ENCODE data around the gene ADD1. TPM values are rescaled to one million over a fixed set of nuclear protein-coding genes. Genes with fewer than 3 reads are reported as not detected.

The ADD1 gene
- total and polyA plus RNA-seq, 4 donors, result 98.3 to 351 (median 284) TPM

DNA sequence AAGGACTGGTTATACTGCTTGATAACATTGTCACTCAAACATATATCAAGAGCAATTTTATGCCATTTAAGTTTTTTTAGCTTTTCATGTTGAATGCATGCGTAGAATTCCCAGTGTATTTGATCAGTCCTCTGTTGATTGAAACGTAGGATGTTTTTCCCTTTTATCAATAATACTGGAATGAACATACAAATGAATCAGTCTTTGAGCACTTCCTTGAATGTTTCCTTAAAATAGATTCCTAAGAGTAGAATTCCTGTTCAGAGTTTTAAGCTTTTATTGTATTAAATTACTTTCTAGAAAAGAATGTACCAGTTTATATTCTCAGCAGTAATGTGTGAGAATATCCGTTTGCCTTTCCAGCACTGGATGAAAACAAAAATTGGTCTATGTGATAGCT lies 37.8 kb downstream of the ADD1 start:
- Histone ChIP-seq H3K27ac (ENCODE audit: low read depth in 1 of 2, low read length in 2 of 2) (no peak overlapping the region), H3K27me3 (ENCODE audit: control insufficient read depth in 1 of 2, insufficient read depth in 2 of 2, low read length in 1 of 2) (no peaks in the 10 kb centered on the region), H3K4me3 (ENCODE audit: low read length in 2 of 2) (no peak overlapping the region), H3K4me1 (ENCODE audit: control insufficient read depth in 1 of 2, insufficient read depth in 2 of 2, low read length in 2 of 2) (no peaks in the 10 kb centered on the region), H3K36me3 (ENCODE audit: control insufficient read depth in 1 of 2, insufficient read depth in 2 of 2, low read length in 1 of 2) (peaks cover 6 to 7% of the 10 kb centered on the region in 2 donors), H3K9me3 (ENCODE audit: control insufficient read depth, low read length) (no peaks in the 10 kb centered on the region)
- intact Hi-C loops (cut with DNase I), result no loop called here
- no peak for ATAC-seq (ENCODE audit: low FRiP score)
- DNase-seq, result no peak
- 36 to 43% methylated on average over 3 of the region's 3 CpGs for WGBS, 2 donors

DNA sequence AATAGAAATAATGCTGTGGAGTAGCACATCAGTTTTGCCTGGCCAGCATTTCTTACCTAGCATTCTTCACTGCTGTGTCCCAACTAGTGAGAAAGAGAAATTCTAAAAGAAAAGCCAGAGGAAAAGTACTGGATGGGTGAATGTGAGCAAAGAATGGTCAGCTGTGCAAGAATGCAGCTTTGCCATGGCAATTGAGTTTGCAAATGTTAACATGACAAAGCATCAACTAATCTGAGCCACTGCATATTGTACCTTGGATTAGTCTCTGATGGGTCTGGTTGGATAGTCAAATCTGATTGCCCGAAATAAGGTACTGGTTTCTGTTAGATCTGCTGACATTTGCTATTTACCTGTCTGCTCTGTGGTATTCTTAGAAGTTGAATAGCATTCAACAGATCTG lies 38.7 kb downstream of the ADD1 start:
- Histone ChIP-seq H3K27ac (ENCODE audit: low read depth in 1 of 2, low read length in 2 of 2) (no peak overlapping the region), H3K36me3 (ENCODE audit: control insufficient read depth in 1 of 2, insufficient read depth in 2 of 2, low read length in 1 of 2) (peaks cover 6 to 10% of the 10 kb centered on the region in 2 donors), H3K4me3 (ENCODE audit: low read length in 2 of 2) (no peak overlapping the region), H3K9me3 (ENCODE audit: control insufficient read depth, low read length) (no peaks in the 10 kb centered on the region), H3K4me1 (ENCODE audit: control insufficient read depth in 1 of 2, insufficient read depth in 2 of 2, low read length in 2 of 2) (no peaks in the 10 kb centered on the region), H3K27me3 (ENCODE audit: control insufficient read depth in 1 of 2, insufficient read depth in 2 of 2, low read length in 1 of 2) (no peaks in the 10 kb centered on the region)
- no peak for DNase-seq
- no peak for ATAC-seq (ENCODE audit: low FRiP score)
- intact Hi-C loops (cut with DNase I), result no loop called here
- WGBS, 2 donors, result 86 to 92% methylated on average over 1 of the region's 1 CpG

DNA sequence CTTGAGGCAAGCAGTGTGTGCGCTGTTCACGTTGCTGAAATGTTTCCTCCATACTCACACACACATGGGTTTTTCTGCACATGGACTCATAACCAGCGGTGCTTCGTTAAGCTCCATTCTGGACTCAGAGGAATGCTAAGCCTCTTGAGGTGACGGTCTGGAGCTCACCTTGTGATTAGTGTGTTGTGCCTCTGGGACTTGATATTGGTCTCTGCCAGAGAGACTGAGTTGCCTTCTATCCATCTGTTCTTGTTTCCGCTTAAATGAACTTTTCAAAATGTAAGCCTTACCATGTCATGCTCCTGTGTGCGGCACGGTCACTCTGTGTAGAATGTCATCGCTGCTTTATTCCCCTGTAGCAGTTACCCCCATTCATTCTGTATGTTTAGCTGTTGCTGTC lies 42.5 kb downstream of the ADD1 start:
- Histone ChIP-seq H3K27ac (ENCODE audit: low read depth in 1 of 2, low read length in 2 of 2) (no peak overlapping the region), H3K9me3 (ENCODE audit: control insufficient read depth, low read length) (no peaks in the 10 kb centered on the region), H3K4me3 (ENCODE audit: low read length in 2 of 2) (no peak overlapping the region), H3K36me3 (ENCODE audit: control insufficient read depth in 1 of 2, insufficient read depth in 2 of 2, low read length in 1 of 2) (peaks cover 6 to 10% of the 10 kb centered on the region in 2 donors), H3K27me3 (ENCODE audit: control insufficient read depth in 1 of 2, insufficient read depth in 2 of 2, low read length in 1 of 2) (no peaks in the 10 kb centered on the region), H3K4me1 (ENCODE audit: control insufficient read depth in 1 of 2, insufficient read depth in 2 of 2, low read length in 2 of 2) (no peaks in the 10 kb centered on the region)
- no peak for ATAC-seq (ENCODE audit: low FRiP score)
- intact Hi-C loops (cut with DNase I), result no loop called here
- no peak for DNase-seq
- 93 to 95% methylated on average over 9 of the region's 9 CpGs for whole genome bisulfite sequencing, 2 donors

DNA sequence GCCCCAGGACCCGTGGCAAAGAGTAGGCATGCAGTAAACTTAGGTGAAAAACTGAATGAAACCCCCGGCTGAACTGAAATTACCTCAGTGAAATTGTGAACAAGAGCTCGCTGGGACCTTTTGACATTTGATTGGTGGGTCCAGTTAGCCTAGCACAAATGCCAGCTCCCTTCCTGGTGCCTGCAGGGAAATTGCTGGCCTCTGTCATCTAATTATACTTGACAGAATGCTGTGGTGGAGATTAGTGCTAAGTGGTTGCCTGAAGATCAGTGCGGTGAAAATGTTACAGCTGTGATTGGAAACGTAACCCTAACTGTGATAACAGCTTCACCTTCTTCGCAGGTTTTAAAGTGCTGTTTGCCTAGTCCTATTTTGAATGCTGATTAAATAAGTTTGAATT lies 43.0 kb downstream of the ADD1 start:
- H3K4me1 ChIP-seq (ENCODE audit: control insufficient read depth in 1 of 2, insufficient read depth in 2 of 2, low read length in 2 of 2), result no peaks in the 10 kb centered on the region
- no peak overlapping the region for H3K4me3 ChIP-seq (ENCODE audit: low read length in 2 of 2)
- no peaks in the 10 kb centered on the region for H3K27me3 ChIP-seq (ENCODE audit: control insufficient read depth in 1 of 2, insufficient read depth in 2 of 2, low read length in 1 of 2)
- H3K36me3 ChIP-seq (ENCODE audit: control insufficient read depth in 1 of 2, insufficient read depth in 2 of 2, low read length in 1 of 2), result peaks cover 6 to 10% of the 10 kb centered on the region in 2 donors
- no peak overlapping the region for H3K27ac ChIP-seq (ENCODE audit: low read depth in 1 of 2, low read length in 2 of 2)
- no peaks in the 10 kb centered on the region for H3K9me3 ChIP-seq (ENCODE audit: control insufficient read depth, low read length)
- ATAC-seq (ENCODE audit: low FRiP score), result no peak
- no peak for DNase-seq
- intact Hi-C loops (cut with DNase I), result no loop called here
- 69 to 80% methylated on average over 6 of the region's 6 CpGs for WGBS, 2 donors

DNA sequence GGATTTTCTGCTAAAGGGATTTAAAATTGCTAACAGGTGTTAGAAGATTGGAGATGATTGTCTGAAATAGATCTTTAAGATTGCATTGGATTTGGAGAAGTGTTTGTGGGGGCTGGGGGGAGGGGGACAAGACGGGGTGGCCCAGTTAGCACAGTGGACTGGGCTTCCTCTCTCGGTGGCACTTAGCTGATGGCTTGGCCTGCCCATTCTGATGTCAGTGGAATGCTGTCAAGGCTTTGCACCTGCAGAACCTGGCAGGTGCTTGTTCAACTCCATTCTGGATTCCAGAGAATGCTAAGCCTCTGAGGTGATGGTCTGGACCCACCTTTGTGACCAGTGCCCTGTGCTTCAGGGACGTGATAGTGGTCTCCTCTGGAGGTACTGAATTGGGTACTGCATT lies 43.7 kb downstream of the ADD1 start:
- Histone ChIP-seq H3K4me1 (ENCODE audit: control insufficient read depth in 1 of 2, insufficient read depth in 2 of 2, low read length in 2 of 2) (no peaks in the 10 kb centered on the region), H3K27ac (ENCODE audit: low read depth in 1 of 2, low read length in 2 of 2) (no peak overlapping the region), H3K4me3 (ENCODE audit: low read length in 2 of 2) (no peak overlapping the region), H3K27me3 (ENCODE audit: control insufficient read depth in 1 of 2, insufficient read depth in 2 of 2, low read length in 1 of 2) (no peaks in the 10 kb centered on the region), H3K36me3 (ENCODE audit: control insufficient read depth in 1 of 2, insufficient read depth in 2 of 2, low read length in 1 of 2) (peaks cover 6 to 10% of the 10 kb centered on the region in 2 donors), H3K9me3 (ENCODE audit: control insufficient read depth, low read length) (no peaks in the 10 kb centered on the region)
- 75 to 81% methylated on average over 3 of the region's 3 CpGs for WGBS, 2 donors
- intact Hi-C loops (cut with DNase I), result no loop called here
- DNase-seq, result no peak
- ATAC-seq (ENCODE audit: low FRiP score), result no peak

DNA sequence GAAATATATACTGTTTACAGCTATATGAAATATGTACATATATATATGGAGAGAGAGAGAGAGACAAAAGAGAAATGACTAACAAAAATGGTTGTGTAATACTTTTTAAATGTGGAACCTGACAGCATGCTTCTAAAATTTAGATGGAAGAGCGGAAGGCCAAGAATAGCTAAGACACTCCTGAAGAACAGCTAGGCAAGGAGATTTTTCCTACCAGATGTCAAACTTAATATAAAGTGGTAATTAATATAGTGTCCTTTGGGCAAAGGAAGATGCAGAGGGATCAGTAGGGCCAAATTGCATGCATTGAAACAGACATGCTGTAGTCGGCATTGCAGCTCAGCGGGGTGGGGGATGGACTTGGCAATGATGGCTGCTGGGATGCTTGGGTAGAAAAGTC lies 45.2 kb downstream of the ADD1 start:
- no peaks in the 10 kb centered on the region for H3K9me3 ChIP-seq (ENCODE audit: control insufficient read depth, low read length)
- no peak overlapping the region for H3K27ac ChIP-seq (ENCODE audit: low read depth in 1 of 2, low read length in 2 of 2)
- 83 to 85% methylated on average over 3 of the region's 3 CpGs for WGBS, 2 donors
- H3K4me1 ChIP-seq (ENCODE audit: control insufficient read depth in 1 of 2, insufficient read depth in 2 of 2, low read length in 2 of 2), result no peaks in the 10 kb centered on the region
- intact Hi-C loops (cut with DNase I), result no loop called here
- H3K27me3 ChIP-seq (ENCODE audit: control insufficient read depth in 1 of 2, insufficient read depth in 2 of 2, low read length in 1 of 2), result no peaks in the 10 kb centered on the region
- DNase-seq, result no peak
- no peak overlapping the region for H3K4me3 ChIP-seq (ENCODE audit: low read length in 2 of 2)
- peaks cover 6 to 10% of the 10 kb centered on the region in 2 donors for H3K36me3 ChIP-seq (ENCODE audit: control insufficient read depth in 1 of 2, insufficient read depth in 2 of 2, low read length in 1 of 2)
- no peak for ATAC-seq (ENCODE audit: low FRiP score)

DNA sequence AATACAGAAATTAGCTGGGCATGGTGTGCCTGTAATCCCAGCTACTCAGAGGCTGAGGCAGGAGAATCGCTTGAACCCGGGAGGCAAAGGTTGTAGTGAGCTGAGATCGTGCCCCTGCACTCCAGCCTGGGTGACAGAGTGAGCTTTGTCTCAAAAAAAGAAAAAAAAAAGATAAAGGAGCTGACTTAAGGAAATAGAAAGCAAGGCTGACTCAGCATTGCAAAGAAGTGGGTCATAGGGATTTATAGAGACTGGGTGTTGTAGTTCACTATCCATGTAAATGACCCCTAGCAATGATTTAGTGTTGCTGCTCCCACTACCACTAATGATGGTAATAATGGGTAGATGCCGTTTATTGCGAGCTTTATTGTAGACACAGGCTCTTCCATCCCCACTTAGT lies 47.6 kb downstream of the ADD1 start:
- Histone ChIP-seq H3K27ac (ENCODE audit: low read depth in 1 of 2, low read length in 2 of 2) (no peak overlapping the region), H3K9me3 (ENCODE audit: control insufficient read depth, low read length) (no peaks in the 10 kb centered on the region), H3K4me1 (ENCODE audit: control insufficient read depth in 1 of 2, insufficient read depth in 2 of 2, low read length in 2 of 2) (no peaks in the 10 kb centered on the region), H3K27me3 (ENCODE audit: control insufficient read depth in 1 of 2, insufficient read depth in 2 of 2, low read length in 1 of 2) (no peaks in the 10 kb centered on the region), H3K36me3 (ENCODE audit: control insufficient read depth in 1 of 2, insufficient read depth in 2 of 2, low read length in 1 of 2) (peaks cover 0 to 6% of the 10 kb centered on the region in 2 donors), H3K4me3 (ENCODE audit: low read length in 2 of 2) (no peak overlapping the region)
- 61 to 65% methylated on average over 5 of the region's 5 CpGs for WGBS, 2 donors
- ATAC-seq (ENCODE audit: low FRiP score) (no peak), DNase-seq (no peak)
- intact Hi-C loops (cut with DNase I), result no loop called here

DNA sequence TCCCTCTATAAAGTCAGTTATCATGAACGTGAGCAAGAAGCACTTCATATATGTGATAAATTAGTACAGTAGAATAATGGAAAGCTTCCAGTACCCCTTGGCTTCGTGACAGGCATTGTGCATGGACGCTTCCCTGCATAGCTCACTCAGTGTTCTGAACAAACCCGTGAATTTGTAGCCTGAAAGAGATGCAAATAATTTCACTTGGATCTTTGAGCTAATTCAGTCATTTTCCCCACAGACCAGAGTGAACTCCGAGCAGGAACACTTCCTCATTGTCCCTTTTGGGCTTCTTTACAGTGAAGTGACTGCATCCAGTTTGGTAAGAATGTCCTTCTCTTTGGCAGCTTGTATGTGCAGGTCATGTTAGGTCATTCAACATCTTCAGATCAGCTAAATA lies 50.1 kb downstream of the ADD1 start:
- Histone ChIP-seq H3K36me3 (ENCODE audit: control insufficient read depth in 1 of 2, insufficient read depth in 2 of 2, low read length in 1 of 2) (peaks cover under 1 to 5% of the 10 kb centered on the region in 2 donors), H3K9me3 (ENCODE audit: control insufficient read depth, low read length) (no peaks in the 10 kb centered on the region), H3K27ac (ENCODE audit: low read depth in 1 of 2, low read length in 2 of 2) (no peak overlapping the region), H3K4me3 (ENCODE audit: low read length in 2 of 2) (no peak overlapping the region), H3K27me3 (ENCODE audit: control insufficient read depth in 1 of 2, insufficient read depth in 2 of 2, low read length in 1 of 2) (no peaks in the 10 kb centered on the region), H3K4me1 (ENCODE audit: control insufficient read depth in 1 of 2, insufficient read depth in 2 of 2, low read length in 2 of 2) (no peaks in the 10 kb centered on the region)
- 5 to 9% methylated on average over 5 of the region's 5 CpGs for WGBS, 2 donors
- no peak for ATAC-seq (ENCODE audit: low FRiP score)
- no peak for DNase-seq
- intact Hi-C loops (cut with DNase I), result no loop called here

DNA sequence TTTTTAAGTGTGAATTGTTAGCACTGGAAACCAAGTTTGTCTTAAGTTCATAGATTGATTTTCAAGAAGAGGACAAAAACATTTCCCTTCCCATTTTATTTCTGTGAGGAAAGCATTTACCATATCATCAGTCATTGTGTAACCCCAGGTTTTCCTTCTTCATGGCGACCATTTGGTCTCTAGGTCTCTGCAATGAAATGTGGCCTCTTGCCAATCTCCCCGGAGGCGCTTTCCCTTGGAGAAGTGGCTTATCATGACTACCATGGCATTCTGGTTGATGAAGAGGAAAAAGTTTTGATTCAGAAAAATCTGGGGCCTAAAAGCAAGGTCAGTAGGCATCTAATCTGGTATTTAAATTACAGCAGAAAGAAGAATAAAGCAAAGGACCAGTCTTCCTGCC lies 54.4 kb downstream of the ADD1 start:
- Histone ChIP-seq H3K27me3 (ENCODE audit: control insufficient read depth in 1 of 2, insufficient read depth in 2 of 2, low read length in 1 of 2) (no peaks in the 10 kb centered on the region), H3K36me3 (ENCODE audit: control insufficient read depth in 1 of 2, insufficient read depth in 2 of 2, low read length in 1 of 2) (peaks cover 8 to 17% of the 10 kb centered on the region in 2 donors), H3K9me3 (ENCODE audit: control insufficient read depth, low read length) (no peaks in the 10 kb centered on the region), H3K4me1 (ENCODE audit: control insufficient read depth in 1 of 2, insufficient read depth in 2 of 2, low read length in 2 of 2) (no peaks in the 10 kb centered on the region), H3K4me3 (ENCODE audit: low read length in 2 of 2) (no peak overlapping the region), H3K27ac (ENCODE audit: low read depth in 1 of 2, low read length in 2 of 2) (no peak overlapping the region)
- intact Hi-C loops (cut with DNase I), result no loop called here
- DNase-seq, result no peak
- no peak for ATAC-seq (ENCODE audit: low FRiP score)
- 62 to 65% methylated on average over 3 of the region's 3 CpGs for WGBS, 2 donors

Data from aorta (tissue), 5 donors.